GM06990 (cell line): ENCODE results near the gene PRR36.
A peak's percentile ranks its signal among the peaks of the same experiment; 100 is the strongest.

Experiments
- DNase-seq: peaks from one replicate; pipeline ENCODE4 v3.0.0-alpha.2; 2011; ENCODE audit not compliant: insufficient read length; ENCODE audit errors: extremely low read depth
- H3K27me3 ChIP-seq: replicated peaks from 2 replicates; pipeline ENCODE4 v1.6.0; 2011; ENCODE audit warnings: low read length; ENCODE audit not compliant: control insufficient read depth, insufficient read depth
- H3K36me3 ChIP-seq: 2 replicates; pipeline ENCODE4 v1.5.1; 2011; ENCODE audit warnings: low read length; ENCODE audit not compliant: control insufficient read depth, insufficient read depth
- H3K4me3 ChIP-seq: replicated peaks from 2 replicates; pipeline ENCODE4 v1.5.1; 2011; ENCODE audit warnings: low read depth, mild to moderate bottlenecking, control low read depth, low read length
- TF ChIP-seq, protein P1 (sequence below): IDR thresholded peaks from 2 replicates; pipeline ENCODE4 v1.5.1; 2011; ENCODE audit warnings: low read length, control low read depth, mild to moderate bottlenecking, inconsistent platforms; ENCODE audit not compliant: insufficient read depth, poor library complexity, severe bottlenecking

PRR36 gene

DNA sequence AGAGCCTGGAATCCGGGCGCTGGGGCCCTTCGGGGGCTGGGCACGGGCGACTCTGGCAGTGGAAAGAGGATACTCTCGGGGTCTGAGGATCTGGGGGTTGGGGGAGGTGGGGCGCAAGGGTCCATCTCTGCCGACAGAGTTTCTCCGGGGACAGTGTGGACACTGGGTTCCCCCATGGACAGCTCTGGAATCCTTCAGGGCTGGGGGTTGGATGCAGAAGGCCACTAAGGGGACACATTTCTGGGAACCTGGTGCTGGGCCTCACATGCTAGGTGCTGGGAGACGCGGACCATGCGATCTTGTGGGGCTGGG is 42.7 kb upstream of the PRR36 start:
- peak overlapping the region; percentile 43 for H3K4me3 ChIP-seq
- H3K27me3 ChIP-seq = no peaks in the 10 kb centered on the region; the same call in none of the 2 replicates
- DNase-seq = no peak
- peaks cover 1% of the 10 kb centered on the region for H3K36me3 ChIP-seq
- TF ChIP-seq, protein P1, sequence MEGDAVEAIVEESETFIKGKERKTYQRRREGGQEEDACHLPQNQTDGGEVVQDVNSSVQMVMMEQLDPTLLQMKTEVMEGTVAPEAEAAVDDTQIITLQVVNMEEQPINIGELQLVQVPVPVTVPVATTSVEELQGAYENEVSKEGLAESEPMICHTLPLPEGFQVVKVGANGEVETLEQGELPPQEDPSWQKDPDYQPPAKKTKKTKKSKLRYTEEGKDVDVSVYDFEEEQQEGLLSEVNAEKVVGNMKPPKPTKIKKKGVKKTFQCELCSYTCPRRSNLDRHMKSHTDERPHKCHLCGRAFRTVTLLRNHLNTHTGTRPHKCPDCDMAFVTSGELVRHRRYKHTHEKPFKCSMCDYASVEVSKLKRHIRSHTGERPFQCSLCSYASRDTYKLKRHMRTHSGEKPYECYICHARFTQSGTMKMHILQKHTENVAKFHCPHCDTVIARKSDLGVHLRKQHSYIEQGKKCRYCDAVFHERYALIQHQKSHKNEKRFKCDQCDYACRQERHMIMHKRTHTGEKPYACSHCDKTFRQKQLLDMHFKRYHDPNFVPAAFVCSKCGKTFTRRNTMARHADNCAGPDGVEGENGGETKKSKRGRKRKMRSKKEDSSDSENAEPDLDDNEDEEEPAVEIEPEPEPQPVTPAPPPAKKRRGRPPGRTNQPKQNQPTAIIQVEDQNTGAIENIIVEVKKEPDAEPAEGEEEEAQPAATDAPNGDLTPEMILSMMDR = no peak

GRCh38 chr19:7916103-7916954 is 42.1 kb upstream of the PRR36 start:
- H3K27me3 ChIP-seq = no peaks in the 10 kb centered on the region; the same call in none of the 2 replicates
- H3K36me3 ChIP-seq = peaks cover 5% of the 10 kb centered on the region
- peak; percentile 59 for DNase-seq
- TF ChIP-seq, protein P1 = peak; percentile 0
- peak overlapping the region; percentile 53 for H3K4me3 ChIP-seq

DNA sequence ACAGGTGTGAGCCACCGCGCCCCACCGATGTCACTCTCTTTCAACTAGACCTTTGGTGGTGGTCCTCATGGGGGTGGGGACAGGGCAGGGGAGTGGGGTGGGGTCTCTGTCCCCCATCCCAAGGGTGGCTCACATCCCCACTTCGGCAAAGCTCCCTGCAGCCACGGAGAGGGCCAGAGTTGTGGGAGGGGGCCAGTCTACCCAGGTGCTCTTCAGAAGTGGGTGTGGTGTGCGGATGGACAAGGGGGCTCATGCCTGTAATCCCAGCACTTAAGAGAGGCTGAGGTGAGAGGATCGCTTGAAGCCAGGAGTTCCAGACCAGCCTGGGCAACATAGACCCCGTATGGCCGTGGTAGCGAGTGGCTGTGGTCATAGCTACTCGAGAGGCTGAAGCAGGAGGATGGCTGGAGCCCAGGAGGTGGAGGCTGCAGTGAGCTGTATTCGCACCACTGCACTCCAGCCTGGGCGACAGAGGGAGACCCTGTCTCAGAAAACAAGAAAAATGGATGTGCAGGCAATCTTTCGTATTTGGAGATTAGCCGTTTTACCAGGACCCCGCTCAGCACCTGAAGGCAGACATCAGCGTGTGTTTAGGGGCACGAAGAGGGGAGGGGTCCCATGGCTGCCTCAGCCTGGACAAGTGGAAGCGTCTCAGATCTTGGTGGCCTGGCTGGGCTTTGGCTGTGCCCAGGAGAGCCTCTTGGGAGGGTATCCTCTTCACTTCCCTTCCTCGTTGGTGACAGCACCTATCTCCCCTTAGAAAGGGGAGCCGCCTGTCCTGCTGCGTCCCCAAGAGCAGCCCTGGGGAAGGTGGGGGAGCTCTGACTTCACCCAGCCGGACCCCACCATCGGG is 41.3 kb upstream of the PRR36 start:
- H3K27me3 ChIP-seq = no peaks in the 10 kb centered on the region; the same call in none of the 2 replicates
- H3K4me3 ChIP-seq = peak overlapping the region; percentile 53
- TF ChIP-seq, protein P1 = no peak
- DNase-seq = no peak
- peaks cover 7% of the 10 kb centered on the region for H3K36me3 ChIP-seq

DNA sequence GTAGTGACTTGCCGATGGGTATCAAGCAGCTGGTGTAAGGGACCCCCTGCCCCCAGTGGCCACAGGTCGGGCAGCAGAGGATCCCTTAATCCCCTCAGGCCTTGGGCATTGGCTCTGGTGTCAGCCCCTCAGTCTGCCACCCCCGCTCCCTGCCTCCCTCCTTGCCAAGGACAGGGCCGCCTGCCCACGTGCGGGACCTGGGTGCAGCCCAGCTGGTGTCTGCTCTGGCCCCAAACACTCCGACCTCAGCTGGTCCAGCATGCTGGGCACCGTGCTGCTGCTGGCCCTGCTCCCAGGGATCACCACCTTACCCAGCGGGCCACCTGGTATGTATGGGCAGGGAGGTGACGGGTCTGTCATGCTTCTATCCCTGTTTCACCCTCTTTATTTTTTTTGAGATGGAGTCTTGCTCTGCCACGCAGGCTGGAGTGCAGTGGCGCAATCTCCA is 40.4 kb upstream of the PRR36 start, which contains the start of gene TGFBR3L:
Gene TGFBR3L, plus strand, starts transcription at position 233 of the 448 bp plus-strand sequence.
- TF ChIP-seq, protein P1 = no peak
- Histone ChIP-seq H3K4me3 (no peak within 1 kb of the TSS), H3K36me3 (peaks cover 7% of the 10 kb centered on the region), H3K27me3 (no peaks in the 10 kb centered on the region; the same call in none of the 2 replicates)
- DNase-seq = peak; percentile 18

- TF ChIP-seq, protein P1 = no peak
- Histone ChIP-seq H3K36me3 (peaks cover 8% of the 10 kb centered on the region), H3K27me3 (no peaks in the 10 kb centered on the region; the same call in none of the 2 replicates), H3K4me3 (no peak overlapping the region)
- no peak for DNase-seq
Observed at GRCh38 chr19:7914099-7914498, 39.9 kb upstream of the PRR36 start.
